Chondrocyte (in vitro differentiated cells): ENCODE data around the gene PTPRN2. TPM values are rescaled to one million over a fixed set of nuclear protein-coding genes. Genes with fewer than 3 reads are reported as not detected.

Experiments used
- DNase-seq: peaks from one replicate; pipeline ENCODE4 v3.0.0; 2021; ENCODE audit warnings: mixed read lengths, low spot score
- H3K27ac Mint-ChIP-seq: one replicate; pipeline ENCODE4 v1.8.0; 2021; ENCODE audit warnings: mild to moderate bottlenecking, moderate library complexity, mixed read lengths; ENCODE audit not compliant: unreplicated experiment
- H3K27me3 Mint-ChIP-seq: 2 replicates; pipeline ENCODE4 v1.8.0; 2021; ENCODE audit warnings: low read depth, mixed read lengths
- H3K36me3 Mint-ChIP-seq: 2 replicates; pipeline ENCODE4 v1.8.0; 2021; ENCODE audit warnings: low read depth, mixed read lengths
- H3K4me1 Mint-ChIP-seq: 2 replicates; pipeline ENCODE4 v1.8.0; 2021; ENCODE audit warnings: low read depth, mild to moderate bottlenecking, mixed read lengths
- H3K4me3 Mint-ChIP-seq: one replicate; pipeline ENCODE4 v1.8.0; 2021; ENCODE audit warnings: mild to moderate bottlenecking, moderate library complexity, mixed read lengths; ENCODE audit not compliant: unreplicated experiment
- H3K9me3 Mint-ChIP-seq: 2 replicates; pipeline ENCODE4 v1.8.0; 2021; ENCODE audit warnings: low read depth, mixed read lengths
- total RNA-seq: library from RNA; stranded (reverse); gene quantifications from 3 replicates; pipeline ENCODE4 v1.2.1, GENCODE V29; 2021
- TF ChIP-seq, protein P1 (sequence below): fragments of 200-600 bp; sonication (generic); IDR thresholded peaks from 2 replicates; pipeline ENCODE4 v1.5.0; 2021; ENCODE audit warnings: antibody characterized with exemption, mild to moderate bottlenecking, moderate library complexity

Gene PTPRN2
- total RNA-seq, 1 donor from 2014 or later = 0.30 TPM

DNA sequence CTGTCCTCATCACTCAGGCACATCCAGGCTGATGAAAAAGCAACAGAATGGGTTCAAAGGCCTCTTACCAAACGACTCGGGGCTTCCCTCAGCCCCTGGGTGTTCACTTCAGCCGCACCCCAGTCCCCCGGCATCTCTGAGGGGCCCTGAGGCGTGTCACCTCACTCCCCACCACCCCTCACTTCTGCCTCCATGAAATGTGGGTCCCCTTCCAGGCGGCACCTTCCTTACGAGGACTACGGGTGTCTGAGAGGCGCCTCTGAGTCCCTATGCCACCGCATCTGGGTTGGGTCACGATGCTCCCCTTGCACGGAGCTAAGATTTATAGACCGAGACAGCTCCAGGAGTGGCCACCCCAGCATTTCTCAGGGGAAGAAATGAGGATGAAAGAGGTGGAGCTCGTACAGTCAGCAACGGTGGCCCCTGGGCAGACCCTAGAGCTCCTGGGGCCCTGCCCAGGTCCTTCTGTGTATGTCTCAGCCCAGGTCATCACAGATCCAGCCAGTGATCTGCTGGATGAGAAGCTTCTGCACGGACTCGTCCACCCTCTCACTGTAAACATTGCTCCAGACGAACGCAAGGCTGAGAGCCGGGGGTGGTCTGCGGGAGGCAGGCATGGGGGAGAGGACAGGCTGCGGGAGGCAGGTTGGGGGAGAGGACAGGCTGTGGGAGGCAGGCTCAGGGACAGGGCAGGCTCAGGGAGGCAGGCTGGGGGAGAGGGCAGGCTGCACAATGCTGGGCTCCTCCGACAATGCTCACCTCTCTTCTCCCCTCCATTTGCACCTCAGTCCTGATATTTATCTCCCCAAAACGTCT lies 842.6 kb downstream of the PTPRN2 start:
- TF ChIP-seq, protein P1, sequence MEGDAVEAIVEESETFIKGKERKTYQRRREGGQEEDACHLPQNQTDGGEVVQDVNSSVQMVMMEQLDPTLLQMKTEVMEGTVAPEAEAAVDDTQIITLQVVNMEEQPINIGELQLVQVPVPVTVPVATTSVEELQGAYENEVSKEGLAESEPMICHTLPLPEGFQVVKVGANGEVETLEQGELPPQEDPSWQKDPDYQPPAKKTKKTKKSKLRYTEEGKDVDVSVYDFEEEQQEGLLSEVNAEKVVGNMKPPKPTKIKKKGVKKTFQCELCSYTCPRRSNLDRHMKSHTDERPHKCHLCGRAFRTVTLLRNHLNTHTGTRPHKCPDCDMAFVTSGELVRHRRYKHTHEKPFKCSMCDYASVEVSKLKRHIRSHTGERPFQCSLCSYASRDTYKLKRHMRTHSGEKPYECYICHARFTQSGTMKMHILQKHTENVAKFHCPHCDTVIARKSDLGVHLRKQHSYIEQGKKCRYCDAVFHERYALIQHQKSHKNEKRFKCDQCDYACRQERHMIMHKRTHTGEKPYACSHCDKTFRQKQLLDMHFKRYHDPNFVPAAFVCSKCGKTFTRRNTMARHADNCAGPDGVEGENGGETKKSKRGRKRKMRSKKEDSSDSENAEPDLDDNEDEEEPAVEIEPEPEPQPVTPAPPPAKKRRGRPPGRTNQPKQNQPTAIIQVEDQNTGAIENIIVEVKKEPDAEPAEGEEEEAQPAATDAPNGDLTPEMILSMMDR = no peak
- Mint-ChIP-seq H3K4me3 (no peak overlapping the region), H3K27ac (no peak overlapping the region), H3K27me3 (peaks cover 10% of the 10 kb centered on the region), H3K4me1 (no peaks in the 10 kb centered on the region), H3K36me3 (no peaks in the 10 kb centered on the region), H3K9me3 (no peaks in the 10 kb centered on the region)
- peak; percentile 79 for DNase-seq

DNA sequence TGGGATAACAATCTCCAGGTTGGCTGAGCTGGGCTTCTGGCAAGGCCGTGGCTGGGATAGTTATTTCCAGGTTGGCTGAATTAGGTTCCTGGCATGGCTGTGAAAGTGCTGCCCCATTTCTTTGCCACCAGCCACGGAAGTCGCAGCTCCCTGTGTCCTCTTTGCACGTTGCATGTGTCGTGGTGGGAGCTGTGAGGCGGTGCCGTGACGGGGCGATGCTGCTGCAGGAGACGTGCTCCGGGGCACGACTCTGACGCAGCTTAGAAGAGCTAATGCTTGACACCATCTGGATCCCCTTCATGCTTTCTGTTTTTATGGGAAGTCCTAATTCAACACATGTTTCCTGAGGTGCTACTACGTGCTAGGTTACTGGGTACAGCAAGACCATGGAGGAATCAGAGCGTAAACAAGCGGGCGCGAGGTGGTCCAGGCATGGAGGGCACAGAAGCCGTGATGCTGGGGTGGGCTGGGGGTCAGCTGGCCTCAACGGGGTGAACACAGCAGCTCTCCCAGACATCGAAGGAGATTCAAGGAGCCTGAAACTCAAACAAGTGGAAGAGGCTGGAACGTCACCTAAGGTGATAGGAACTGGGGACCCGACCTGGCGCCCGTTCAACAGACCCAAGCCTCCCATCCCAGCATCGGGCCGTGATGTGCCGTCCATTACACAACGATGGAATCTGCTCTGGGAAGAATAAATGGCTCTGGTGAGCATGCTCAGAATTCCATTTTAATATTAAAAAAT lies 843.7 kb downstream of the PTPRN2 start:
- no peak overlapping the region for H3K4me3 Mint-ChIP-seq
- no peak overlapping the region for H3K27ac Mint-ChIP-seq
- peaks cover 18% of the 10 kb centered on the region for H3K27me3 Mint-ChIP-seq
- H3K4me1 Mint-ChIP-seq = no peaks in the 10 kb centered on the region
- TF ChIP-seq, protein P1 = no peak
- no peaks in the 10 kb centered on the region for H3K36me3 Mint-ChIP-seq
- DNase-seq = peak; percentile 80
- no peaks in the 10 kb centered on the region for H3K9me3 Mint-ChIP-seq

DNA sequence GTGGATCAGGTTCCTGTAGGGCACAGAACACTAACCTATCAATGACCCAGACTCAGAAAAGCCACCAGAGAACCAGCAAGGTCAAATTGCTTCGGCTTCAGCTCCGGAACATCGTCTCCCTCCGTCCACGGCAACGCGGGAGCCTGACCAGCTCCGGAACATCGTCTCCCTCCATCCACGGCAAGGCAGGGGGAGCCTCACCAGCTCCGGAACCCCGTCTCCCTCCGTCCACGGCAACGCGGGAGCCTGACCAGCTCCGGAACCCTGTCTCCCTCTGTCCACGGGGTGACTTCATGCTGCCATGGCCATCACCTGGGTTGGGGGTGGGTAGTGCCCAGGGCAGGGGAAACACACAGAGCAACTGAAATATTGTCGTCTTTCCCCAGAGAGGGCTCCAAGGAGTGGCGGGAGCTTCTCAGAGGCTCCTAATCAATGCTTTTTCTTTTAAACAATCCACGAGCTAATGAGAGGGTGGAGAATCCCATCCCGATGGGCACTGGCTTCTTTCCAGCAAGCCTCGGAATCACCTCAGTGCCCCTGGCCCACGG lies 847.3 kb downstream of the PTPRN2 start:
- no peaks in the 10 kb centered on the region for H3K36me3 Mint-ChIP-seq
- H3K27ac Mint-ChIP-seq = no peak overlapping the region
- H3K27me3 Mint-ChIP-seq = peaks cover 23% of the 10 kb centered on the region
- H3K4me3 Mint-ChIP-seq = no peak overlapping the region
- H3K9me3 Mint-ChIP-seq = no peaks in the 10 kb centered on the region
- H3K4me1 Mint-ChIP-seq = no peaks in the 10 kb centered on the region
- TF ChIP-seq, protein P1 = no peak
- DNase-seq = peak; percentile 59

DNA sequence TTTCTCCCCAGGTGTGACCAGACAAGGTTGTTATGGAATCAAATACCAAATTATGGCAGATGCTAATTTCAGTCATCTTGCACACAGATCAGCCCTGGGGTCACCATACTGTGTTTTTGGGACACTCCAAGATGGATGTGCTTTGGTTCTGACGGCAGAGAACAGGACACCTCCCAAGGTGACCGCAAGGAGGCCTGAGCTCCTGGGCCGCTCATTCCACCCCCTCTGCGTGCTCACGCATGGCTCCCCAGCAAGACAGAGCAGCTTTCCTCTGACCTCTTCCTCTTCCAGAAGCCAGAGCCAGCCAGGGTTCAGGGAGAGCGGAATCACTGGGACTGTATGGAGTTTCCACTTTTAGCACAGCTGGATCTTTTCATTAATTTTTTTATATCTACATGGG lies 848.0 kb downstream of the PTPRN2 start:
- Mint-ChIP-seq H3K4me1 (no peaks in the 10 kb centered on the region), H3K9me3 (no peaks in the 10 kb centered on the region), H3K4me3 (no peak overlapping the region), H3K27me3 (peaks cover 25% of the 10 kb centered on the region), H3K36me3 (no peaks in the 10 kb centered on the region), H3K27ac (no peak overlapping the region)
- TF ChIP-seq, protein P1 = no peak
- peak; percentile 52 for DNase-seq

DNA sequence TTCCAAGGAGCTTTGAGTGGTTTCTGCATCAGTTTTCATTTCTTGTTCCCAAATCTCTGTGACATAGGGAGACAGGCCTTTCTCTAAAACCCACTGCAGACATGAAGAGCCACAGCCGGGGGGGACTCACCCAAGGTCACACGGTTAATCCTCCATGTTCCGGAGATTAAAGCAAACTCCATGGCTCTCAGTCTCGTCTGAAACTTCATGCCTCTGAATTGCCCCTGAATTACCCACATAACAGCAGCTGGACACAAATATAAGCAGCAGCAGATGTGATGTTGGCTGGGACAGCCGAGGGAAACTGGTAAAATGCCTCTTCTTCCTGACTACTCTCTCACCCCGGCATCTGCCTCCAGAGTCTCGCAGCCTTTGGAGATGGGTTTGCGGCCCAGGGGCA lies 848.6 kb downstream of the PTPRN2 start:
- no peaks in the 10 kb centered on the region for H3K9me3 Mint-ChIP-seq
- no peak overlapping the region for H3K27ac Mint-ChIP-seq
- peak; percentile 58 for DNase-seq
- no peaks in the 10 kb centered on the region for H3K36me3 Mint-ChIP-seq
- no peaks in the 10 kb centered on the region for H3K4me1 Mint-ChIP-seq
- peaks cover 29% of the 10 kb centered on the region for H3K27me3 Mint-ChIP-seq
- TF ChIP-seq, protein P1 = no peak
- H3K4me3 Mint-ChIP-seq = no peak overlapping the region
